HG02981 (cell line): ENCODE data around the gene PRMT3.
"Not testable (repeated sequence)": the region's sequence is repeated elsewhere in the genome, so short reads cannot be mapped to it uniquely, and the experiment has no call there.

Experiments
- ATAC-seq: cut with Tn5 transposase; IDR thresholded peaks from one replicate; pipeline ENCODE4 v1.9.1; 2021; ENCODE audit warnings: mild to moderate bottlenecking, moderate library complexity; ENCODE audit not compliant: unreplicated experiment

The PRMT3 gene

GRCh38 chr11:20453657-20454316, 66.3 kb downstream of the PRMT3 start:
- ATAC-seq, result no peak

GRCh38 chr11:20457001-20457799, 69.7 kb downstream of the PRMT3 start:
- no peak for ATAC-seq

GRCh38 chr11:20457934-20458680, 70.6 kb downstream of the PRMT3 start:
- no peak for ATAC-seq

GRCh38 chr11:20458905-20459632, 71.6 kb downstream of the PRMT3 start:
- no peak for ATAC-seq

GRCh38 chr11:20459865-20460264, 72.3 kb downstream of the PRMT3 start:
- ATAC-seq, result no peak

GRCh38 chr11:20464518-20464917, 77.0 kb downstream of the PRMT3 start:
- no peak for ATAC-seq

- no peak for ATAC-seq
These were observed 80.1 kb downstream of the PRMT3 start for GRCh38 chr11:20467487-20468185.

GRCh38 chr11:20470348-20470747, 82.8 kb downstream of the PRMT3 start:
- ATAC-seq, result no peak

- not testable (repeated sequence) for ATAC-seq
These were observed 84.4 kb downstream of the PRMT3 start for GRCh38 chr11:20471929-20472328.

GRCh38 chr11:20474176-20474881, 86.8 kb downstream of the PRMT3 start:
- no peak for ATAC-seq

GRCh38 chr11:20474882-20475517, 87.5 kb downstream of the PRMT3 start:
- ATAC-seq, result no peak

GRCh38 chr11:20477418-20478090, 90.0 kb downstream of the PRMT3 start:
- no peak for ATAC-seq

- ATAC-seq, result no peak
These were observed 92.0 kb downstream of the PRMT3 start for GRCh38 chr11:20479513-20479912.

- no peak for ATAC-seq
These were observed 96.4 kb downstream of the PRMT3 start for GRCh38 chr11:20483931-20484330.

- ATAC-seq, result not testable (repeated sequence)
These were observed 96.9 kb downstream of the PRMT3 start for GRCh38 chr11:20484416-20484815.

GRCh38 chr11:20488352-20488751, 100.8 kb downstream of the PRMT3 start:
- ATAC-seq, result no peak

- ATAC-seq, result peak; percentile 73
These were observed 102.4 kb downstream of the PRMT3 start for GRCh38 chr11:20489948-20490347.

GRCh38 chr11:20493340-20493739, 105.8 kb downstream of the PRMT3 start:
- ATAC-seq, result no peak
